HCT116 (cell line): Measurements from ENCODE around the gene HMCN2.

Source experiments
- CBX3 ChIP-seq: IDR thresholded peaks from 2 replicates; pipeline ENCODE4 v1.6.1; 2012; ENCODE audit warnings: low read depth
- EZH2 ChIP-seq: fragments of 200-600 bp; sonication (generic); IDR thresholded peaks from 2 replicates; pipeline ENCODE4 v1.6.1; 2017; ENCODE audit warnings: antibody characterized with exemption, mixed run types
- EZH2phosphoT487 ChIP-seq: fragments of 200-600 bp; IDR thresholded peaks from 2 replicates; pipeline ENCODE4 v1.6.1; 2018; ENCODE audit warnings: antibody characterized with exemption, borderline replicate concordance
- POLR2A ChIP-seq: IDR thresholded peaks from 2 replicates; pipeline ENCODE4 v1.7.0; 2011; ENCODE audit warnings: borderline replicate concordance; ENCODE audit not compliant: insufficient read depth, insufficient read length; ENCODE audit errors: extremely low read depth
- POLR2AphosphoS5 ChIP-seq: IDR thresholded peaks from 2 replicates; pipeline ENCODE4 v1.6.1; 2011; ENCODE audit warnings: mild to moderate bottlenecking, low read depth, low read length, moderate library complexity
- RAD21 ChIP-seq: IDR thresholded peaks from 2 replicates; pipeline ENCODE4 v1.6.1; 2012; ENCODE audit warnings: low read depth, mild to moderate bottlenecking
- SP1 ChIP-seq: IDR thresholded peaks from 2 replicates; pipeline ENCODE4 v1.6.1; 2012; ENCODE audit warnings: low read depth
- YY1 ChIP-seq: IDR thresholded peaks from 2 replicates; pipeline ENCODE4 v1.6.1; 2011; ENCODE audit warnings: low read length, low read depth, moderate library complexity, mild to moderate bottlenecking; ENCODE audit not compliant: insufficient replicate concordance; ENCODE audit errors: extremely low read depth
- ZNF274 ChIP-seq: fragments of 200-500 bp; sonication (Bioruptor generic); IDR thresholded peaks from 2 replicates; pipeline ENCODE4 v1.6.1; 2014; ENCODE audit warnings: mild to moderate bottlenecking, low read depth, low read length, inconsistent platforms
- TF ChIP-seq, protein P1 (sequence below): IDR thresholded peaks from 2 replicates; pipeline ENCODE4 v1.6.1; 2012
- TF ChIP-seq, protein P2 (sequence below), 3 experiments: fragments of 200-600 bp in 1 of 3; sonication (generic) in 1 of 3; IDR thresholded peaks in 2 of 3; conservative IDR thresholded peaks in 1 of 3; 2 replicates each; pipeline ENCODE4 v1.5.1; 2012 to 2017; ENCODE audit warnings: low read depth in 2 of 3, low read length in 2 of 3, antibody characterized with exemption in 1 of 3, borderline replicate concordance in 1 of 3, control low read depth in 1 of 3, mild to moderate bottlenecking in 1 of 3, mixed read lengths in 1 of 3, mixed run types in 1 of 3, moderate library complexity in 1 of 3; ENCODE audit not compliant: insufficient read depth in 1 of 3

DNA sequence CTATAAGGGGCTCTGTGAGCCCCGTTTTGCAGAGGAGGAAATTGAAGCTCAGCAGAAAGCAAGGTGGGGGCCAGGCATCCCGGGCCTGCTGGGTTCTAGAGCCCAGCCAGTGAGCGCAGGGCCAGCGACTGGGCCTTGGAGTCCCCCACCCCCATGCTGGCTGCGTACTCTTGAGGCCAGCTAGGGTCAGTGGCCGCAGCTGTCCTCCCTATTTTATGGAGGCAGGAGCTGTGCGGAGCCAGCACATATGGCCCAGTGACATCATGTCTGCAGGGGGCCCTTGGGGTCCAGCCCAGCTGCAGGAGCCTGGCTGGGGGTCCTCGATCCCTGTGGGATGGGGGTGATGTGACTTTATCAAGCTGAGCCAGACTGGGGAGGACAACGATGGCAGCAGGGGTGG lies 71.3 kb downstream of the HMCN2 start:
- TF ChIP-seq RAD21 (no peak), POLR2AphosphoS5 (no peak), EZH2phosphoT487 (no peak), POLR2A (no peak), EZH2 (no peak), YY1 (no peak), SP1 (no peak), ZNF274 (no peak), CBX3 (no peak)
- TF ChIP-seq, protein P1, sequence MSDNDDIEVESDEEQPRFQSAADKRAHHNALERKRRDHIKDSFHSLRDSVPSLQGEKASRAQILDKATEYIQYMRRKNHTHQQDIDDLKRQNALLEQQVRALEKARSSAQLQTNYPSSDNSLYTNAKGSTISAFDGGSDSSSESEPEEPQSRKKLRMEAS, result no peak
- TF ChIP-seq, protein P2, sequence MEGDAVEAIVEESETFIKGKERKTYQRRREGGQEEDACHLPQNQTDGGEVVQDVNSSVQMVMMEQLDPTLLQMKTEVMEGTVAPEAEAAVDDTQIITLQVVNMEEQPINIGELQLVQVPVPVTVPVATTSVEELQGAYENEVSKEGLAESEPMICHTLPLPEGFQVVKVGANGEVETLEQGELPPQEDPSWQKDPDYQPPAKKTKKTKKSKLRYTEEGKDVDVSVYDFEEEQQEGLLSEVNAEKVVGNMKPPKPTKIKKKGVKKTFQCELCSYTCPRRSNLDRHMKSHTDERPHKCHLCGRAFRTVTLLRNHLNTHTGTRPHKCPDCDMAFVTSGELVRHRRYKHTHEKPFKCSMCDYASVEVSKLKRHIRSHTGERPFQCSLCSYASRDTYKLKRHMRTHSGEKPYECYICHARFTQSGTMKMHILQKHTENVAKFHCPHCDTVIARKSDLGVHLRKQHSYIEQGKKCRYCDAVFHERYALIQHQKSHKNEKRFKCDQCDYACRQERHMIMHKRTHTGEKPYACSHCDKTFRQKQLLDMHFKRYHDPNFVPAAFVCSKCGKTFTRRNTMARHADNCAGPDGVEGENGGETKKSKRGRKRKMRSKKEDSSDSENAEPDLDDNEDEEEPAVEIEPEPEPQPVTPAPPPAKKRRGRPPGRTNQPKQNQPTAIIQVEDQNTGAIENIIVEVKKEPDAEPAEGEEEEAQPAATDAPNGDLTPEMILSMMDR (IDR thresholded peaks at IDR 0.05 in 2 of 3, conservative IDR thresholded peaks at IDR 0.05 in 1 of 3; ENCODE audit: borderline replicate concordance in 1 of 3, insufficient read depth in 1 of 3, low read depth in 2 of 3, low read length in 2 of 3), result no peak
